Measurements from ENCODE around the gene TOX3.

TOX3 gene

DNA sequence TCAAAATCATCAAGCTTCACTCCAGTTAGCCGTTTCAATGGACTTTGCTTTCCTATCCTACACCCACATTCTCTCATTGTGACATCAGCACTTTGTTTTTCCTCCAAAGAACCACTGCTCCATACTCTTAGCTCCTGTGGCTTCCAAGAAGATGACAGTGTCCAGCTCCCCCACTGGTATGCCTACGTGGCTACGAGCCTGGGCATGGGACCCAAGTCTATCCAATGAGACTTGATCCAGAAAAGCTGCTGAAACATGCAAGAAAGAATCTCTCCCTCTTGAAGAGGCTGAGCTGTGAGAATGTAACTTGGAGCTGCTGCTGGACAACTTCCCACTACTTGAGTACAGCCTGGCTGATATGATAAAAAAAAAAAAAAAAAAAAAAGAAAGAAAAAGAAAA is 9.4 kb downstream of the TOX3 start:
- no peak for DNase-seq (ENCODE audit: low read depth in 2 of 2)

GRCh38 chr16:52535076-52535475 is 11.9 kb downstream of the TOX3 start:
- DNase-seq (ENCODE audit: low read depth in 2 of 2) = no peak

DNA sequence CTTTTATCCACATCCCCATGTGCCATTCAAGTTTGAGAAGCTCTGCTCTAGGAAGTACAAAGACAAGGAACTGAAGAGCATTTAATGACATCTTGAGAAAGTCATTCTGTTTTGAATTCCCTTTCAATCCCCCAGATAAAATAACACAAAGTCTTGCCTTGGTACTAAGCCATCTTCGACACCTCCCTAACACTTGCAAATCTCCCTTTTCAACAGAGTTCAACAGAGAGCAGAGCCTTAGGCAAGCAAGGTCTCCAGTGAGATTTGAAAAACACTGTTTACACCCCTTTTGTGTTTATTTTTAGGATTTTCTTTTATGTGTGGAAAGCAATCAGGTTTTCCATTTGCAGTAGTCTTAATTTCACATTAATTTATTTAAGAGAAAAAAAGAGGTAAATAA is 13.6 kb downstream of the TOX3 start:
- DNase-seq (ENCODE audit: low read depth in 2 of 2) = no peak

- DNase-seq (ENCODE audit: low read depth in 2 of 2) = no peak
Observed at GRCh38 chr16:52532384-52532783, 14.6 kb downstream of the TOX3 start.

DNA sequence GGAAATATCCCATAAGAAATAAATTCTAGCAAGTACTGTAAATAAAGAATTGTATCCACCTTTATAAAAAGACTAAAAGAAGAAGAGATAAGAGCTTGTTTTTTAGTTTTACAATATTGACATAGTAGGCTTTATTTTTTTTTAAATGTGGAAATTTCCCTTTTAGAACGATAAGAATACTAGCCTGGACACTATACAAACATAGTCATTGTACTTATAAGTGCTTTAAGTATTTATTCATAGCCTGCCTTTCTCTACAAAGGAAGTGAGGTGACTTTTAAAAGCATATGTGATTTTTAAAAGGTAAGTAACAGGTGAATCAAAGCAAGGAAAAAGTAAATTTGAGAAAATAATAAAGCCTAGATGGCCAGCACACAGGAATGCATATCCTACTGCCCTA is 17.7 kb downstream of the TOX3 start:
- DNase-seq (ENCODE audit: low read depth in 2 of 2) = no peak

DNA sequence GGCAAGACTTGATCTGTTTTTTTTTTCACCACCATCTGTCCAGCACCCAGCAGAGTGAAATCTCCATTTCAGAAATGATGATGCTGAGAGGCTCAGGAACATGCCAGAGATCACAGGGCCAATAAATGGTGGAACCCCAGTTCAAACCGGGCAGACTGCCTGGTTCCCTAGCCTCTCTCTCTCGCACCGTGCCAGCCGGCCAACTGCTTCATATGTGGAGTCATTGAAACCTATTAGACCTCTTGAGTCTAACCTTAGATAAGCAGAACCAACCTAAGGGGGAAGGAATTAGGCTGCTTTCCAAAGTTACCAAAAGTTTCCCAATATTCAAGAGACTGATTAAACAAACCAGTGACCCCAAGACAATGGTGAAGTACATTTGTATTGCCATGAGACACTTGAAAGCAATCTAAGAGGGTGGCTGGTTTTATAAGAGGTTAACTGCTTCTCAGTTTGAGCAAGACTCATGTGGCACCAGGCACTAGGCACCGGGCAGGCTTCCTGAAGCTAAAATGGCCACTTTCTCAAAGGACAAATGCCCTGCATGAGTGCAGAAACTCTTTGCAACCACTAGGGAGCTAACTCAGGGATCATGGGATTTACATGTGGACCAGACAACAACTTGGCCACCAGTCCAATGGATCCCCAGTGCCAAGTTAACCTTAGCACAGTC is 18.4 kb downstream of the TOX3 start:
- no peak for DNase-seq (ENCODE audit: low read depth in 2 of 2)

GRCh38 chr16:52526830-52527229 is 20.1 kb downstream of the TOX3 start:
- no peak for DNase-seq (ENCODE audit: low read depth in 2 of 2)

DNA sequence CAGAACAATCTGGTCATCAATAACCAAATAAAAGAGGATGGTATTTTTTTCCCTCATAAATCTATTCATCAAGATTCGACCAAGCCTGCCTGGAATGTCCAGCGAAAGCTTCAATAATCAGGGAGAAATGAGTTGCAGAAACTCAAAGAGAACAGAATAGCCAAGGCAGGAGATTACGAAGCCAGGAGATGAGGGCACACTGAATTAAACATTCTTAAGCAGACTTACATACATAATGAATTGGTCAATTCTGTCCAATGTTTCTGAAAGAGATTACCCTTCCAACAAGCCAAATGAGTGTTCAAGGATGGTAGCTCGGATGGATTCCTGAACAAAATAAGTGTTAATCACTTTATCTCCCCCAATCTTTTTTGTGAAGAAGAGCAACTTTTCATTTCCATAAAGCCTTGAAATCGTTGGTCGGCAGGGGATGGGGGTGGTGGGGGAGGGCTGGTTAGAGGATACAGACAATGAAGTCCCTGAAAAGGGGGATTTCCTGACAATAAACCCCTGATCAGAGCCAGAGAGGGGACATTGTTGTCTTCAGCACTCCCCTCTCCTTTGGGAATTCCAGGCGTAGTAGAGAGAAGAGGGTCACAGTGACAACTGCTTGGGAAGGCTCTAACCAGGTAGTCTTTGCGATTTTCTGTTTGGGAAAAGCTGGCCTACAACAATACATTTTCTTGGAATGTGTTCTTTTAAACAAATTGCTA is 20.7 kb downstream of the TOX3 start:
- DNase-seq (ENCODE audit: low read depth in 2 of 2) = no peak

DNA sequence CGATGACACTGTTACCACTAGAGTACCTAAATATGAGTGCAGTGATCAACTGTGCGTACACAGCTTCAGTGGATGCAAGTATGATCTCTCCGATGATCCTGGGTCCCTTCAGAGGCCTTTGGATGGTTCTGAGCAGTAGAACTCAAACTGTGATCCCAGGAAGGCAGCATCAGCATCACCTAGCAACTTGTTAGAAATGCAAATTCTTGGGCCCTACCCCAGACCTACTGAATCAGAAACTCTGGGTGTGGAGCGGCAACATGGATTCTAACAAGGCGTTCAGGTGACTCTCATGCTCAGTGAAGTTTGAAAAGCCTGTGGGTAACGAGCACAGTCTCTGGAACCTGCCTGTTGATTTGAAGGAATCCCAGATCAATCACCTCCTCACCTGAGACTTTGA is 25.4 kb downstream of the TOX3 start:
- no peak for DNase-seq (ENCODE audit: low read depth in 2 of 2)

- no peak for DNase-seq (ENCODE audit: low read depth in 2 of 2)
Observed at GRCh38 chr16:52518884-52519283, 28.1 kb downstream of the TOX3 start.

DNA sequence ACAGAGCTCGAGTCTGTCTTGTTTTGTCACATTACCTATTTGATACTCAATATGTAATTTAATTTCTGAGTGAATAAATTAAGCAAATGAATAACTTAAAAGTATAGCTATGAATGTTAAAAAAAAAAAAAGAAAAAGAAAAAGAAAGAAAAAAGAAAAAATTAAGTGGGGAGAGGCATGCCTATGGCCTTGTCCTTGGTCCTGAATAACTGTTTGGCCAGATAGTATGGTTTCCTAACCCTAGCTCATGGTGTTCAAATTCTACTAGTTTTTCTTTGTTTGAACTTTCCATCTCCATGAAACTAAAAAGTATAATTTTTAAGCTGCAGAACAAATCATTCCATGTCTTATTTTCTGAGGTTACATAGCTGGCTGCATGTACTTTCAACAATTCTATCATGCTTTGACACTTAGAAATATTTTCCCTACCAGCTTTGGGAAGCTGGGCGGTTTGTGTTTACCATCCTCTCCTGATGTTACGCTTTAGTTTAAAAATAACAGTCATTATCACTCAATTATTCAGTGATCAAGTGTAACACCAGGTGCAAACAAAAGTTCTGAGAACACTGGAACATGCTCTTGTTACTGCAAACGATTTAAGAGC is 31.8 kb downstream of the TOX3 start:
- no peak for DNase-seq (ENCODE audit: low read depth in 2 of 2)

DNA sequence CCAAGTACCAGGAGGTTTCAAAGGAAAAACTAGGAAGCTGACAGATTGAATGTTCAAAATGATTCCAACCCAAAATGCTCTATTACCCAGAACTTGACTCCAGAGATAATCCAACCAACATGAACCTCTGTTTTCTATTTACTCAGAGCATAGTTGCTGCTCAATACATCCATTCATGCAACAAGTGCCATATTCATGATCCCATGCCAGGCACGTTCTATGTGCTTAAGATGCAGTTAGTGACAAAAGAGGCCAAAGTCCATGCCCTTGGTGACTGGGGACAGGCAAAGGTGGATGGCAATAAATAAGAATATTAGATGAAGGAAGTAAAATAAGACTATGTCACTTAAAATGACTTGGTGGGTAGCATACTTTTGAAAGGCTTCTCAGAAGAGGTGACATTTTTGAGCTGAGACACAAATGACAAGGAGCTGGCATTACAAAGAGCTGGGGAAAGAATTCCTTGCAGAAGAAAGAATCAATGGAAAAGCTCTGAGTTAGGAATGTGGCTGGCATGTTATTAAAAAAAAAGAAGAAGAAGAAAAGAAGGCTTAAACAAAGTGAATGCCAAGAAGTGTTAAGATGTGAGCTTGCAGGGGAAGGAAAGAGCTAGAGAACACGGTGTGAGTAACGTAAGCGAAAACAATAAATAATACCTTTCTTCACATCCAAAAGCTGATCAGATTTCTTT is 34.5 kb downstream of the TOX3 start:
- no peak for DNase-seq (ENCODE audit: low read depth in 2 of 2)

DNA sequence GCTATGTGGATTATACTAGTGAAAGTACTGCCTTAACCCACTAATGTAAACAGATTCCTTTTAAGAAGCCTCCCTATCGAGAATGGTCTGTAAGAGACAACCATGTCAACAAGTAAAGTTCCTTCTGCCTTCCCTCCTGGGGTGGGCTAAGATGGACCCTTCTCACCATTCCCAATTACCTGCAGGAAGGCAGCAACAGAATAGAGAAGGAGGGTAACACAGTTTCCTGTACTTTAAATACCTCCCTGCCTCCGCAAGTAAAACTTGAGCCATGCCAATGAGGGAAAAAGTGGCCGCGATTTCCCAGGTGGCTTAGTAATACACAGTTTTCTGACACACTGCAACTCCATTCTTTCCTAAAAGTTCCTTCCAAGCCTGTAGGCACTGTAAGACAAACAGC is 45.2 kb downstream of the TOX3 start:
- no peak for DNase-seq (ENCODE audit: low read depth in 2 of 2)

DNA sequence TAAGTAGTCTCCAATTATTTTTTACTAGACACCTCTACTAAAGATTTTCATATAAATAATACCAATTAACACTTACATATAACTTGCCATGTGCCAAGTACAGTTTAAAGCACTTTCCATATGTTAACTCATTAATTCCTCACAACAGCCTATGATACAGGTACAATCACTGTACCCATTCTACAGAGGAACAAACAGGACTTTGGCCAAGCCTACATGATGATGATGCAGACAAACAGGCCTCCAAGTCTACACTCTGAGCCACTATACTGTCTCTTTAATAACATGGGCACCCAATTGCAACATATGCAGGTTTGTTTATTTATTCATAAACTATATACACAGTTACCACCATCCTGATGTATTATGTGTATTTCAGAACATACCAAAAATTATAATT is 46.0 kb downstream of the TOX3 start:
- DNase-seq (ENCODE audit: low read depth in 2 of 2) = no peak

DNA sequence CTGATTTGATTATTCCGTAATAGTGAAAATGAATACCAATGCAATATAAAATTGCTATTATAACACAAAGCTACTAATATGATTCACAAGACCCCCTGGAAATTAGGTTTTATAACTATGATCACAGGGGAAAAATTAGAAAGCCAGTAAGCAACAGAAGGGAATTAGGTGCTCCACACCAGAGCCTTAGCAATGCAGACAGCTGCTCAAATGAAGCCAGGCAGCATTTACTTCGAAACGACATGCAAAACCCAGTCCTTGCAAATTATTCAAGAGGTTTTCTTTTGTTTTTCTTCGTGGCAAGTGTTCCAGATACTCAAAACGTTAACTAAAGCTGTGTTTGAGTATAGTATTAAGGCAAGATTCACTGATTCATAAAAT is 47.9 kb downstream of the TOX3 start:
- DNase-seq (ENCODE audit: low read depth in 2 of 2) = no peak

- DNase-seq (ENCODE audit: low read depth in 2 of 2) = no peak
Observed at GRCh38 chr16:52498328-52499059, 48.4 kb downstream of the TOX3 start.

GRCh38 chr16:52497067-52497816 is 49.7 kb downstream of the TOX3 start:
- no peak for DNase-seq (ENCODE audit: low read depth in 2 of 2)

DNA sequence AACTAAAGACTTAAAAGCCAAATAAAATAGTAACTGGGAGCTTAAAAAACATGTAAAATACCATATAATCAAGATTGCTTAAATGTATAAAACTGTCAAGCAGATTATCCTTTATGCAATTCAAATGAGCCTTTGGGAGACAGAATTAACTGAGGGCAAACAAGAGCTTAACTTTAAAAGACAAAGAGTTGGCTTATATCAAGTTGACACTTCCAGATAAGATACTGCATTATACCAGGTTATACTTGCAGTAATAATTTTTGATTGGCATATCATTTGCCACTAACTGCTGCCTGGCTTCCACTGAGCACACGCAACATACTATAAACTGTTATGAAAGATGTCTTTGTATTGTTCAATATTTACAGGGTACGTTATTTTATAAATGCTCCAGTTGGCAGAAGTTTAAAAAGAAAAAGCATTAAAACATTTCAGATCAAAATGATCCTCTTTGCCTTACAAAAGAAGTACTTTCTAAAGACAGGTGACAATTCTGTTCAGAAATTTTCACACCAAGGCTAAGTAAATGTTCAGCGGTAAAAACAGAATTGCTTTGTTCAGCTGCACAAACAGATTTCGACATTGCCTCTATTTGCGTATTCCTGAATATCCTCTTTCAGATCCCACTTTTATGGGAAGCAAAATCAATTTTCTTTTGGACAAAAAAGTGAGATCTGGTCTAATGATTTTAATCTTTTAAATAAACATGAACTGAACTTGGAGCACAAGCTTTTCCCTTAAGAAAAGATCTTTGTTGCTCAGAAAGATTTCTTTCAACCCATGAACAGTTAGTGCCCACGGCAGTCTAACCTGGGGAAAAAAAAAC is 50.7 kb downstream of the TOX3 start:
- no peak for DNase-seq (ENCODE audit: low read depth in 2 of 2)

DNA sequence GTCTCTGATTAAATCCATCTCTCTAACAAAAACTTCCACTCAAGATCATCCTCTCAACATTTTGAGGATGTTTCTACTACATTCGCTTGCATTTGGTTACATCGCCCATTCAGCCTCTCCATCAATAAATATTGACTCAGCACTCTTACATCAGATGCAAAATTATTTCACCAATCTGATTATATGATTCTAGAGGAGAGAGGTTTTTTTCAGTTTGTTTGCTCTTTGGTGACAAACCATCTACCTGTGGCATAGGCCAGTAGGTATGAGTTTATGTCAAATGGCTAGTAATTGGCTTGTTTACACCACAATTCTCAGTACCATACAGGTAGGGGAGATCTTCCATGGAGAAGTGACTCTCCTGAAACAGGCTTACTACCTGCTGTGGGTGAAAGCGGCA is 52.3 kb downstream of the TOX3 start:
- DNase-seq (ENCODE audit: low read depth in 2 of 2) = no peak

- DNase-seq (ENCODE audit: low read depth in 2 of 2) = no peak
Observed at GRCh38 chr16:52494145-52494544, 52.8 kb downstream of the TOX3 start.
